NOMO-1 treated with DMSO at 0.1 percent for 48 hours (cell line): ENCODE results near the gene MYH7.
"Not testable (repeated sequence)": the region's sequence is repeated elsewhere in the genome, so short reads cannot be mapped to it uniquely, and the experiment has no call there.

ENCODE experiments used
- DNase-seq: peaks from one replicate; lab custom pipeline; 2025; ENCODE audit not compliant: unreplicated experiment; lab: John Stamatoyannopoulos, UW

Gene MYH7

GRCh38 chr14:23435543-23436326 lies at the start of gene MYH7:
Gene MYH7 (minus strand): TSS chr14:23435660. CDS start chr14:23433732, 1,928 bp downstream.
- no peak for DNase-seq

- no peak for DNase-seq
Measured at GRCh38 chr14:23483236-23483854, 47.9 kb upstream of the MYH7 start.

GRCh38 chr14:23482823-23483148 lies 47.3 kb upstream of the MYH7 start:
- DNase-seq = no peak

- DNase-seq = no peak
Measured at GRCh38 chr14:23481979-23482822, 46.7 kb upstream of the MYH7 start.

- peak; percentile 10 for DNase-seq
Measured at GRCh38 chr14:23481362-23481970, 46.0 kb upstream of the MYH7 start.

- DNase-seq = peak; percentile 55
Measured at GRCh38 chr14:23478109-23478759, 42.8 kb upstream of the MYH7 start.

GRCh38 chr14:23470947-23471346 lies 35.5 kb upstream of the MYH7 start:
- DNase-seq = no peak

- DNase-seq = peak; percentile 37
Measured at GRCh38 chr14:23469906-23470403, 34.5 kb upstream of the MYH7 start.

- peak; percentile 100 for DNase-seq
Measured at GRCh38 chr14:23469127-23469905, 33.9 kb upstream of the MYH7 start, which contains the start of gene NGDN. Gene NGDN (plus strand): TSS chr14:23469703. CDS start chr14:23469716, 13 bp downstream.

- no peak for DNase-seq
Measured at GRCh38 chr14:23468704-23469126, 33.3 kb upstream of the MYH7 start.

GRCh38 chr14:23465261-23465660 lies 29.8 kb upstream of the MYH7 start:
- no peak for DNase-seq

- DNase-seq = peak; percentile 29
Measured at GRCh38 chr14:23464700-23465099, 29.2 kb upstream of the MYH7 start.

- no peak for DNase-seq
Measured at GRCh38 chr14:23460960-23461359, 25.5 kb upstream of the MYH7 start.

GRCh38 chr14:23457587-23458445 lies 22.4 kb upstream of the MYH7 start:
- DNase-seq = no peak

GRCh38 chr14:23456883-23457586 lies 21.6 kb upstream of the MYH7 start:
- DNase-seq = not testable (repeated sequence)

- DNase-seq = no peak
Measured at GRCh38 chr14:23454445-23454856, 19.0 kb upstream of the MYH7 start.

- no peak for DNase-seq
Measured at GRCh38 chr14:23452237-23452636, 16.8 kb upstream of the MYH7 start.

- no peak for DNase-seq
Measured at GRCh38 chr14:23450379-23450778, 14.9 kb upstream of the MYH7 start.
